Endothelial cell of hepatic sinusoid (primary cell): Measurements from ENCODE around the gene ATP13A1.
"Not testable (repeated sequence)": the region's sequence is repeated elsewhere in the genome, so short reads cannot be mapped to it uniquely, and the experiment has no call there.

ENCODE experiments used
- in situ Hi-C: cut with HindIII; loops from 2 replicates; pipeline ENCODE4 v1.10.0; 2017; ENCODE audit warnings: low sequenced_read_pairs

ATP13A1 gene

DNA sequence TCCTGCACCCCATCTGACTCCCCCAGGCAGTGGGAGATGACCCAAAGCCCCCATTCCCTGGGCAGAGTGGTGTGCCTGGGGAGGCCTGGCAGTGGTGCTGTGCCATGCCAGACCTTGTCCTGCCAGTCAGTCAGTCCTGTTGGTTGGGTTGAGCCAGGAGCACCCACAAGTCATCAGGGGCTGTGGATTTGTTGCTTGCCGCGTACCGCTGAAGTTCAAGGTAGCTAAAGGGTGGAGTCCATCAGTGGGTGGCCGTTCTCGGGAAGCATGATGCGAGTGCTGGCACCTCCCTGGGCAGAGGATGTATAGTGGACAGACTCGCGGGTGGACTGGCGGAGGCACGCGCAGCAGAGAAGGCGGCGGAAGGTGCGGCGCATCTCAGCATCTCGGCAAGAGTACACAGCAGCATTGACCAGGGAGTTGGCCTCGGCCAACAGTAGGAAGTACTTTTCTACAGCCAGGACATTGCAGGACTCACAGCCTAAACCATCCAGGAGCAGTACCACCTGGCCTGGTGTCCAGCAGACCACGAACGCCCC is 39.4 kb downstream of the ATP13A1 start:
- in situ Hi-C loops: no loop called here

DNA sequence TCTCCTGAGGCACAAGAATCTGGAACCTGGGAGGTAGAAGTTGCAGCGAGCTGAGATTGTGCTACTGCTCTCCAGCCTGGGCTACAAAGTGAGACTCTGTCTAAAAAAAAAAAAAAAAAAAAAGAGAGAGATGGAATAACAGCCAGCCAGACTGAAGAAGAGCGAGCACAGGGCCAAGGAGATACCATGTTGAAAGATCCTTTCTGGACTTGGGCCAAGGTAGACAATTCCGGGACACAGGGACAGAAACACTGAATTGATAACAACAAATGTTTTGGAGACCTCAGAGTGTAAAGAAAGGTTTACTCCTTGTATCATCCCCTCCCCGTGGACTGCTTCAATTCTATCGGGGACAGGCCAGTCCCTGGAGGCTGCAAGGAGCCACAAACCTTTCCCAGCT is 40.1 kb downstream of the ATP13A1 start:
- in situ Hi-C loops: no loop called here

DNA sequence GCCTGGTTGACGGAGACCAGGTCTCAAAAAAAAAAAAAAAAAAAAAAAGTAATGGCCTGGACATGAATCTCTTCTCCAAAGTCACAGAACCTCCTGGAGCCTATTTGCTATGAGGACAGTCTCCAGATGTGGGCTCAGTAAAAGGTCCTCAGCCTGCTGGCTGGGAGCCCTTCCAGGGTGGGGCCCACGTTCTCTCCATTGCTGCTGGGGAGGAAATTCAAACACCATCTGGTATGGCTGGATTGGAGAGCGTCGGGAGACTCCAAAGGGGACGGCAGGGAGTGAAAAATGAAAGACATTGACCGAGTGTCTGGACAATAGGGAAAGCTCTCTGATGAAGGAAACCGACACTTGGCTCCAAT is 43.6 kb downstream of the ATP13A1 start:
- in situ Hi-C loops: no loop called here

DNA sequence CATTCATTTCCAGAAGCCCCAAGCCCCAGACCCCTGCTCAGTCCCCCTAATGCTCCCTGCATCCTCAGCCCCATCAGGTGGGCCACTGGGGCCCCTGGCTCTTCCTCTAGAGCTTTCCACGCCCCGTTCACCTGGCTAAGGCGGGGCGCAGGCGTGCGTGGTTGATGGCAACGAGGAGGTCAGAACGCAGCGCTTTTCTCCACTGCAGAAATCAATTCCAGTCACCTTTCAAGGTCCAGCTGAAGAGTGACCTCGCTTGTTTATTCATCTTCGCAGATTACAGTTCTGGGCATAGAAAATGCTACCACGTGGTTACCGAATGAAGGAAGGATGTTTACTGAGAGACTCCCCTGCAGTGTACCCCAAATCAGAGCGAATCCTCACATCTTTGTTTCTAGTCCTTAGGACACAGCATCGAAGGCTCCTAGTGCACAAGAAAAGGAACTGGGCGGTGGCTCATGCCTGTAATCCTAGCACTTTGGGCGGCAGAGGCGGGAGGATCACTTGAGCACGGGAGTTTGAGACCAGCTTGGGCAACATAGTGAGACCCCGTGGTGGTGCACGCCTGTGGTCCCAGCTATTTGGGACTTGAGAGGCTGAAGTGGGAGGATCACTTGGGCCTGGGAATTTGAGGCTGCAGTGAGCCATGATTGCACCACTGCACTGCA is 44.2 kb downstream of the ATP13A1 start:
- in situ Hi-C loops: no loop called here

DNA sequence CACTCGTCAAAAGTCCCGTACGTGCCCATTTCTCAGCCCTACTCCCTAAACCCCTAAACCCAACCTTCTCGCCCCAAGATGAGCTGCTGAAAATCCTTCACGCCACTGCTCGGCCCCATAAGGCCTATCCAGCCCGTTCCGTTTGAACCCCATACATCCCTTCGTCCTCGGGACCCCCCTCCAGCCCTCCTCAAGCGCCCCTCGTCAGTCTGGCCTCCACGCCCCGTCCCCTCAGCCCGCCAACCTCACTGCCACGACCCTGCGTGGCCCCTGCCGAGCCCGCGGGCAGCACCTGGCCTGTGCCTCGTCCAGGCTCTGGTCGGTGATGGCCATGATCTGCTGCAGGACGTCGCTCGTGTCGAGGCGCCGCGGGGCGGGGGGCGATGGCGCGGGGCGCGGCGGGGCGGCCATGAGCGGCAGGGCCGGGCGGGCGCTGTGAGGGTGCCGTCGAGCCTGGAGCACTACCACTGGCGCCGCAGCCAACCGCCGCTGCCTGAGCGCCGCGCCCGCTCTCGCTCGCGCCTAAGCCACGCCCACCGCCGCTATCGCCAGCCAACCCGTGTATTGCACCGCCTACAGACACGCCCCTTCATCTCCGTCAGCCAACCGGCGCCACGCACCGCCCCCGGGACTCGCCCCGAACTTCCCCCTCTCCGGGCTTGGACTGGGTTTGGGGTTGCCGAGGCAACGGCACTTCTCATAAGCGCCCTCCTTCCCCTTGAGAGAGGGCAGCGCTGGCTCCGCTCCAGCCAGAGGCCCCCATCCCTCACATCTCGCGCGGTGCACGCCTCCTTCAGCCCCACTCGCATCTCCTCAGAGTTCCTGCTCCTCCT is 45.0 kb downstream of the ATP13A1 start, which contains the start of gene PBX4:
TSS of gene PBX4 (minus strand) at position 469 of the 833 bp plus-strand sequence. CDS start at position 411, 58 bp downstream.
- in situ Hi-C loops: no loop called here

DNA sequence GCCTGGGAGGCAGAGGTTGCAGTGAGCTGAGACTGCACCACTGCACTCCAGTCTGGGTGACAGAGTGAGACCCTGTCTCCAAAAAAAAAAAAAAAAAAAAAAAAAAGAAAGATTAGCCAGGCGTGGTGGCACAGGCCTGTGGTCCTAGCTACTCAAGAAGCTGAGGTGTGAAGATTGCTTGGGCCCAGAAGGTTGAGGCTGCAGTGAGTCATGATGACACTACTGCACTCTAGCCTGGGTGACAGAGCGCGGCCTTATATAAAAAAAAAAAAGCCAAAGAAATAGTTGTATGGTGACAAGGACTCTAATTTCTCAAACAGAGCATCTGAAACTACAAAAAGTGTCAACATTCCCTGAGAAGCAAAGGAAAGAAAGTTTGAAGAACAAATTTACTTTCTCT is 48.4 kb downstream of the ATP13A1 start:
- in situ Hi-C loops: no loop called here

DNA sequence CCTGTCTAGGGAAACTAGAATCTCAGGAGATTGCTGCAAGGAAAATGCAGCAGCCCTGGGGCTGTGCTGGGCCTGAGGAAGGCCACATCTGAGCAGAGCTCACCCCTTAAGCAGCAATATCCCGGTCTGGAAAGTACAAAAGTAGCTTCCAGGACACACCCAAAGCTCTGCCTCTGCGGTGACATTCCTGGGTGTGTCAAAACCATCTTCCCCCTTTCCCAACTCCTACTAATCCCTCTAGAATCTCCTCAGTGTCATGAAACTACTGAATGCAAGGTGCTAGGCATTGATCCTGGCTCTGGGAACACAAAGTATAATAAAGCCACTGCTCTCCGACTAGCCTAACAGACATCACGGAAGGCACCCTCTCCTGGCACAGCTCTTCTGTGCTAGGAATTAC is 50.0 kb downstream of the ATP13A1 start:
- in situ Hi-C loops: no loop called here

DNA sequence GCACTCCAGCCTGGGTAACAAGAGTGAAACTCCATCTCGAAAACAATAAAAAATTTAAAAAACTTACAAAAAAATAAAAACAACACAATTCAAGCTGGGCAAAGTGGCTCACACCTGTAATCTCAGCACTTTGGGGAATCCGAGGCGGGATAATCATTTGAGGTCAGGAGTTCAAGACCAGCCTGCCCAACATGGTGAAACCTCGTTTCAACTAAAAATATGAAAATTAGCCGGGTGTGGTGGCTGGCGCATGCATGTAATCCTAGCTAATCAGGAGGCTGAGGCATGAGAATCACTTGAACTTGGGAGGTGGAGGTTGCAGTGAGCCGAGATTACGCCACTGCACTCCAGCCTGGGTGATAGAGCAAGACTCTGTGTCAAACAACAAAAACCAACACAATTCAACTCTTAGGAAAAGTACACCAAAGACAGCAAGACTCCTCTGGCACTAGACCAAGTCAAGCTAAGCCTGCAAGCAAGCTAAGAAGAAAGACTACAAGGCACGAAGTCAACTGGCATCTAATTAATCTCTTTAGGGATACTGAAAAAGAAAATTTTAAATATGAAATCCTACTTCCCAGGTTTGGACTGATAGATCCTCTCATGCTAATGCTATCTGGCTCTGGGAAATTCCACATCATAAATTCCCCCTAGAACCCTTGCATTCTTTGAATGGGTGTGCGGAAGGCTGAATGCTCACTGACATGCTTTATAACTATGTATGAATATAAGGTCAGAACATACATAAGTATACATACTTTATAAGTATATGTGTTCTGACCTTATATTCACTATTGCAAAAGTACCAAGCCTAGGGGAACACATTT is 52.9 kb downstream of the ATP13A1 start:
- in situ Hi-C loops: no loop called here

DNA sequence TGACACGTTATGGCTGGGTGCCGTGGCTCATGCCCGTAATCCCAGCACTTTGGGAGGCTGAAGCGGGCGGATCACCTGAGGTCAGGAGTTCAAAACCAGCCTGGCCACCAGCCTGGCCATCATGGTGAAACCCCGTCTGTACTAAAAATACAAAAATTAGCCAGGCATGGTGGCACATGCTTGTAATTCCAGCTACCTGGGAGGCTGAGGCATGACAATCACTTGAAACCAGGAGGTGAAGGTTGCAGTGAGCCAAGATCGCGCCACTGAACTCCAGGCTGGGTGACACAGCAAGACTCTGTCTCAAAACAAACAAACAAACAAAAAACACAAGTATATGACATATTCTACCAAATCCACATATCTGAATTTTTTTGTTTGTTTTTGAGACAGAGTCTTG is 56.8 kb downstream of the ATP13A1 start:
- in situ Hi-C loops: not testable (repeated sequence)

DNA sequence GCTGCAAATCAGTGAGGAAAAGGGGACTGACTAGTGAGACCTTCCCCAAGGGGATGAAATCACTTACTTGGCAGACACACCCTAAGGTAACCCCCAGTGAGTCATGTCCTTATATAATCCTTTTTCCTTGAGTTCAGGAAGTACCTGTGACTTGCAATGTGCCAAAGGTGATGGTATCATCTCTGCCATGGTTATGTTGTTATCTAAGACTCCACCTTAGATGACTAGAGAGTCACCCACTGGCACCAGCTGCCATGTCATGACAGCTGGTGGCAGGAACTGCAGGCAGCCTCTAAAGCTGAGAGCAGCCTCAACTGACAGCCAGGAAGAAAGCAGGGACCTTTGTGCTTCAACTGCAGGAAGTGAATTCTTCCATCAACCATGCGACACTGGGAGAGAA is 57.5 kb downstream of the ATP13A1 start:
- in situ Hi-C loops: no loop called here

DNA sequence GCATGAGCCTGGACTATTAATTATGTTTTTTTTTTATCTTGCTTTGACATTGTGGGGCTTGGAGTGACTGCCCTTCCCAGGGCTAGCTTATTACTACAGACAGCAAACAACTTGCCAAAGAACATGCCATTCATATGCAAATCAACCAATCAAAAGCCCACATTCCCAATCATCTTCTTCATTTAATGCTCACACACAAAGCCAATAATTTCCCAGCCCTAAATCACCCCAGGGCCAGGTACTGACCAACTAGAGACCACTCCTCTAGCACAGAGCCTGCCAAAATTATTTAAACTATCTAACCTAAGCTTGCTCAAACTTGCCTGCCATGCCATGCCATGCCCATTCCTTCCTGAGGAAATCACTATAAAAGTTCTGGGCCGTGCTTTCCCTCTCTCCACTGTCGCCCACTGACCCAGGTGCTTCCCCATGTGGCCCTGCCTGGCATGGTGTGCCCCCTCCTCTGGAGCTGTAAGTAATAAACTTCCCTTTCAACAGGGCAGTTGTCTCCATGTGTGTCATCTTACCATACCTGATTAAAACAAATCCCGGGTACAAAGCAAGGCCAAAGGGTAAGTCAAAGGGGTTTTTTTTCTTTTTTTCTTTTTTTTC is 60.7 kb downstream of the ATP13A1 start:
- in situ Hi-C loops: no loop called here

DNA sequence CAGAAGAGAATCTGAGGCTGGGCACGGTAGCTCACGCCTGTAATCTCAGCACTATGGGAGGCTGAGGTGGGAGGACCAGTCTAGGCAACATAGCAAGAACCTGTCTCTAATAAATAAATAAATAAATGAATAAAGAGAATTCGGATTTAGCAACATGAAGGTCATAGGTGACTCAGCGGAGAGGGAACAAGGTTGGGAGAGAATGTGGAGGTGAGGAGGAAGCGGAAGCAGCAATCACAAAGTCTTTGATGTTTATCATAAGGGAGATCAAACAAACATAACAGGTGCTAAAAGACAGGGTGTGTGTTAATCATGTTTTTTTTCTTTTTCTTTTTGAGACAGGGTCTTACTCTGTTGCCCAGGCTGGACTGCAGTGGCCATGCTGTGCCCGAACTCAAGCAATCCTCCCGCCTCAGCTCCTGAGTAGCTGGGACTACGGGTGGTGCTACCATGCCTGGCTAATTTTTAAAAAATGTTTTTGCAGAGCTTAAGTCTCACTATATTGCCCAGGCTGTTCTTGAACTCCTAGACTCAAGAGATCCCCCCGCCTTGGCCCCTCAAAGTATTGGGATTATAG is 61.3 kb downstream of the ATP13A1 start:
- in situ Hi-C loops: no loop called here

DNA sequence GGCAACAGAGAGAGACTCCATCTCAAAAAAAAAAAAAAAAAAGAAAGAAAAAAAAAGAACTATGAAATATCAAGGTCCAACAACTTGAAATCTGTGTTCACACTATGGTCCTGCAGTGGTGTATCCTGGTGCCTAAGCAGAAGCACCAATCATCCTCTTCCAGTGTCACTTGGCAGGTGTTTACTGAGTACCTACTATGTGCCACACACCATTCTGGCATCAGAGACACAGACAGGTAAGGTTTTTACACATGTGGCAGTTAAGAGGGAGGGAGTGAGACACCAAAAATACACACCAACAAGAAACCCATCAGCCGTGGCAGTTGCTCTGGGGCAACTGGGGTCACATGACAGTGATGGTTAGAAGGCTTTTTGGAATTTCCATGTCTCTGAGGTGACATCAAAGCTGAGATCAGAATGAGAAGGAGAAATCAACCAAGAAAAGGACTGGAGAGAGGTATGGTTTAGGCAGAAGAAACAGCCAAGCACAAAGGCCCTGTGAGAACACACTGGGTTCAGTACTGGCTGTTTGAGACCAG is 62.6 kb downstream of the ATP13A1 start:
- in situ Hi-C loops: no loop called here

DNA sequence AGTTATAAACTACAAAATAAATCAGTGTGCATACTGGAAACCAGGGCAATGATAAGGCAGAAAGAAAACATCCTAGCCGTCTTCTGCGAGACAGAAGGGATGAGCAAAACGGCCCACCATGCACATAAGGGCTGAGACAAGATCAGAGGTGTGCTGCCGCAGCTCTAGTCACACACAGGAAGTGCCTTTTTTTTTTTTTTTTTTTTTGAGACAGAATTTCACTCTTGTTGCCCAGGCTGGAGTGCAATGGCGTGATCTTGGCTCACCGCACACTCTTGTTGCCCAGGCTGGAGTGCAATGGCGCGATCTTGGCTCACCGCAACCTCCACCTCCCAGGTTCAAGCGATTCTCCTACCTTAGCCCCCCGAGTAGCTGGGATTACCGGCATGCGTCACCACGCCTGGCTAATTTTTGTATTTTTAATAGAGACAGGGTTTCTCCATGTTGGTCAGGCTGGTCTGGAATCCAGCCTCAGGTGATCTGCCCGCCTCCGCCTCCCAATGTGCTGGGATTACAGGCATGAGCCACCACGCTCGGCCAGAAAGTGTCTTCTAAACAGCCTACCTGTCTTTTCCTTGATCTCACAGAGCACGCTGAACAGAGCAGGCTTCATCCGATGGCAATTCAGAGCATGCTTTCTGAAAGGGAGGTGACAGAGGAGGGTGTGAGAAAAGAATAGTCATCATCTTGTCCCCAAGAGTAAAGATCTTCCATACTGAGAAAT is 64.6 kb downstream of the ATP13A1 start:
- in situ Hi-C loops: not testable (repeated sequence)

DNA sequence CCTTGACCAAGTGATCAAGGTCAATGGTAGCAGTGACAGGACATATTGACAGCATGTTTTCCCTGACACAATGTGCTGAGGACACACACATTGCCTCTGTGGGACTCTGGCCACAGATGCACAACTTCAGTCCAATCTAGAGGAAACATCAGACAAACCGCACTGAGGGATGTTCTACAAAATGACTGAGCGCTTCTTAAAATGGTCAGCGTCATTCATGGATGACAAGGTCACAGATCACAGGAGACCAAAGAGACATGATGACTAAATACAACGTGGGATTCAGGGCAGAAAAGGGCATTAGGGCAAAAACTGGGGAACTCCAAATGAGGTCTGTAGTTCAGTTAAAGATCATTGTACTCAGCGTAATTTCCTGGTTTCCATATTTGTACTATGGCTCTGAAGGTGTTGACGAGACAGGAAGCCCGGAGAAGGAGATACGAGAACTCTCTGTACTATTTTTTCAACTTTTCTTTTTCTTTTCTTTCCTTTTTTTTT is 65.6 kb downstream of the ATP13A1 start:
- in situ Hi-C loops: no loop called here
